Stimulated activated naive B cell treated with anti-CD40 and anti-IgM and Interleukin-4, amounts not matched to agents 10 μg/mL and 1 μg/mL and 100 μg/mL, for 72 hours (primary cell): ENCODE results near the gene GPR3.
"Not testable (repeated sequence)": the region's sequence is repeated elsewhere in the genome, so short reads cannot be mapped to it uniquely, and the experiment has no call there.

Experiments
- ATAC-seq, 2 donors: fragments of 150-1000 bp; cut with Tn5 transposase; replicated peaks; 2 replicates each; pipeline ENCODE4 v1.10.0; 2021; ENCODE audit warnings: moderate library complexity in 1 of 2
- DNase-seq: peaks from one replicate; pipeline ENCODE4 v3.0.0; 2021
- H3K27ac Mint-ChIP-seq: one replicate; pipeline ENCODE4 v1.8.0; 2022; ENCODE audit warnings: mild to moderate bottlenecking, mixed read lengths
- H3K27me3 Mint-ChIP-seq, 2 donors: one replicate each; pipeline ENCODE4 v1.8.0; 2022; ENCODE audit warnings: mixed read lengths in 2 of 2
- H3K36me3 Mint-ChIP-seq, 2 donors: one replicate each; pipeline ENCODE4 v1.8.0; 2022; ENCODE audit warnings: mixed read lengths in 2 of 2, mild to moderate bottlenecking in 1 of 2
- H3K4me1 Mint-ChIP-seq, 2 donors: one replicate each; pipeline ENCODE4 v1.8.0; 2022; ENCODE audit warnings: mixed read lengths in 2 of 2, mild to moderate bottlenecking in 1 of 2
- H3K4me3 Mint-ChIP-seq, 2 donors: one replicate each; pipeline ENCODE4 v1.8.0; 2022; ENCODE audit warnings: mild to moderate bottlenecking in 2 of 2, mixed read lengths in 2 of 2, moderate library complexity in 1 of 2
- H3K9me3 Mint-ChIP-seq, 2 donors: one replicate each; pipeline ENCODE4 v1.8.0; 2022; ENCODE audit warnings: mixed read lengths in 2 of 2, mild to moderate bottlenecking in 1 of 2

The GPR3 gene

DNA sequence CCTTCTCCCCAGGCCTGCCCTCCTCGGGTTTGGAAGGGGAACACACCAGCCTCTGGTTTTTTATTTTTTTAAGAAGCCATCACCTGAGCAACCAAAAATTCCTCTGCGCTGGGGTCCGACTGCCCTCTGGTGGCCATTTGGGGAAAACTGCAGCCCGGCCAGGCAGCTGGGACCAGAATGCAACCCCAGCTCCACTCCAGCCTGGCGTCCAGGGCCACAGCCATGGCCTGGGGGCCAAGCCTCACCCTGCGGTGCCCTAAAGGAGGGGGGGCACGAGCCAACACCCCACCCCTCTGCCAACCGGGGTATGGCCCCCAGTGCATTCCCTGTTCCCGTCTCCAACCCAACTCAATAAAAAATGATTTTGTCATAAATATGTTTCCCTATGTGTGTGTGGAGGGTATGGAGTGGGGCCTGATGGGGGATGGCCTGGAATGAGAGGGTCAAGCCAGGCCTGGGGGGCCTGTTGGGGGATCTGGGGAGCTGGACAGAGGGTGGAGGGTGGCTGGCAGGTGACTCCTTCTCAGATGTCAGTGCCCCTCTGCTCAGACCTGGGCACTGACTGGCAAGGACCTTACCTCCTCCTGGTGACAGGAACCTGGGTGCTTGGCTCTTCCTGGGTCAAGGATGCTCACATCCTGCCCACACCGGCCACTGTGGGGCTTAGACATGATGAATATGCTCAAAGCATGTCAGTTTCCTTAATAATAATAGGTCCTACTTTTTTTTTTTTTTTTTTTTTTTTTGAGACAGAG, 3.2 kb downstream of the GPR3 start:
- H3K4me3 Mint-ChIP-seq: no peak overlapping the region
- H3K27ac Mint-ChIP-seq: no peak overlapping the region
- peaks cover 23 to 38% of the 10 kb centered on the region in 2 donors for H3K4me1 Mint-ChIP-seq
- H3K27me3 Mint-ChIP-seq: no peaks in the 10 kb centered on the region
- DNase-seq (peak; percentile 73), ATAC-seq (peak; percentile 45 to 53)
- no peaks in the 10 kb centered on the region for H3K36me3 Mint-ChIP-seq
- H3K9me3 Mint-ChIP-seq: no peaks in the 10 kb centered on the region

GRCh38 chr1:27397110-27397509, 4.7 kb downstream of the GPR3 start:
- DNase-seq (no peak), ATAC-seq (no peak)
- Mint-ChIP-seq H3K27ac (peak overlapping the region; percentile 31), H3K4me3 (peak overlapping the region in 1 of 2 donors; percentile 25), H3K36me3 (no peaks in the 10 kb centered on the region), H3K27me3 (no peaks in the 10 kb centered on the region), H3K9me3 (no peaks in the 10 kb centered on the region), H3K4me1 (peaks cover 20 to 37% of the 10 kb centered on the region in 2 donors)

GRCh38 chr1:27397749-27398148, 5.3 kb downstream of the GPR3 start:
- Mint-ChIP-seq H3K4me3 (no peak overlapping the region), H3K27ac (peak overlapping the region; percentile 31), H3K9me3 (no peaks in the 10 kb centered on the region), H3K36me3 (no peaks in the 10 kb centered on the region), H3K27me3 (no peaks in the 10 kb centered on the region), H3K4me1 (peaks cover 19 to 37% of the 10 kb centered on the region in 2 donors)
- ATAC-seq (no peak), DNase-seq (no peak)

GRCh38 chr1:27398405-27399149, 6.2 kb downstream of the GPR3 start:
- ATAC-seq: no peak
- no peaks in the 10 kb centered on the region for H3K9me3 Mint-ChIP-seq
- peaks cover 24 to 39% of the 10 kb centered on the region in 2 donors for H3K4me1 Mint-ChIP-seq
- H3K4me3 Mint-ChIP-seq: no peak overlapping the region
- H3K36me3 Mint-ChIP-seq: no peaks in the 10 kb centered on the region
- no peak for DNase-seq
- no peaks in the 10 kb centered on the region for H3K27me3 Mint-ChIP-seq
- H3K27ac Mint-ChIP-seq: peak overlapping the region; percentile 73

DNA sequence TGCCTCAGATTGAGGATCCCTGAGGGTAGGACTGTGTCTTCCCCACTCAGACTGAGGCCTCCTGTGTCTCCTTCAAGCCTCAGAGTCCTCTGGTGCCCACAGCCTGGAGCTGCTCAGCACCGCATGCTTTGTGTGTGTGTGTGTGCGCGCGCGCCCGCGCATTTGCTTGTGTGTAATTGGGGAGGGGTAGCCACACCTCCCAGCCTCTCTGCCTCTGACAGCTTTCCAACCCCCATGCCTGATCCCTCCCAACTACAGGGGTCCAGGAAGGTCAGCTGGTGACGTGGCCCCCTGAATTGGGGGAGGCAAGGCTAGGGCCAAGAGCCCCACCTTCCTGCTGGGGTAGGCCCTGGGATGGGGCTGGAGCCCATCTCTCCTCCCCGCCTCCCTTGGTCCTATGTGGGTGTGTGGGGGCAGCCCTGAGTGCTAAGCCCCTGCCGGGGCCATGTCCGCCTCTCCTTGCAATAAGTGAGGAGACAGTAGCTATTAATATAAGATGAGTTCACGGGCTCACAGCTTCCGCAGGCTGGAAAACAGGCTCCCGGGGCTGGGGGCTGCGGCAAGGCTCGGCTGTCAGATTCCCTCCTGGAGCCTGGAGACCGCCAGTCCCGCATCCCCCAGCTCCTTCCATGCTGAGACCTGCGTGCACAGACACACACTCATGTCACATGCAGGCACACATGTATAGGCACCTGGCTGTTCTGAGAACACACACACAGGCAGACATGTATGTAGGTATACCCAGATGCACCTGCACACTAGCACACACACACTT, 7.0 kb downstream of the GPR3 start:
- ATAC-seq (no peak), DNase-seq (no peak)
- Mint-ChIP-seq H3K9me3 (no peaks in the 10 kb centered on the region), H3K36me3 (peaks cover 0 to 3% of the 10 kb centered on the region in 2 donors), H3K27ac (peak overlapping the region; percentile 82), H3K4me1 (peaks cover 31 to 47% of the 10 kb centered on the region in 2 donors), H3K4me3 (no peak overlapping the region), H3K27me3 (no peaks in the 10 kb centered on the region)

DNA sequence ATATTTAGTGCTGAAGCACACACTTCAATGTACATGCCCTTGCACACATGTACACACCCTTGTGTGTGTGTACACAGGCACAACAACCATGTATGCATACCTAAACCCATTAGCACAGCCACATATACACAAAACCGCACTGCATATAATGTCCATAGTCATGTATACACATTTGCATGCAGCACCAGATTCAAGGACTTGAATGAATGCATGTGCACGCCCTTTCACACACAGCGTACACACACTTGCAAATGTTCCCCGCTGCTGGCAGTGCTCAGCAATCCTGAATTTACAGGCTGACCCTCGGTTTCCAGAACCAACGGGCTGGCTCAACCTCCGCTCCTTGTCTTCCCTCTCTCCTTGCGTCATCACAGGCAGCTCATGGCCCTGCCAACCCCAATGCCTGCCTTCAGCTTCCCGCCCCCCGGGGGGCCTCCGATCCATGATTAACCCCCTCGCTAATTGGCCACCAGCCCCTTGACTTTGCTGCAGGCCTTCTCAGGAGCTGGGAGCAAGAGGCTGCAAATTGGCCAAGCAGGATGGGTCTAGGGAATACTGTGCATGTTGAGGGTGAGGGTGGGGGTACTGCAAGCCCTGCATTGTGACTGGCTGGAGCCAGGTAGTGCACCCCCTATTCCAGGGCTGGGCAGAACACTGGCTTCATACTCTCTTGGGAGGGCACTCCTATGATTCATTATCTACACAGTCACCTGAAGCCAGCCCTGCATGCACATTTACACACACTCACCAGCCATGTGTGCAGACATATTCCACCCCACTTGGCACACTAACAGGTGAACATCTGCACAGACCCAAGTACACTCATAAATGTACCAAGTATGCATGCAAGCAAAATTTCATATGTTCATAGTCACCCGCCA, 7.9 kb downstream of the GPR3 start:
- H3K9me3 Mint-ChIP-seq: no peaks in the 10 kb centered on the region
- ATAC-seq (no peak), DNase-seq (no peak)
- peak overlapping the region; percentile 86 for H3K27ac Mint-ChIP-seq
- peaks cover 0 to 3% of the 10 kb centered on the region in 2 donors for H3K36me3 Mint-ChIP-seq
- no peaks in the 10 kb centered on the region for H3K27me3 Mint-ChIP-seq
- no peak overlapping the region for H3K4me3 Mint-ChIP-seq
- H3K4me1 Mint-ChIP-seq: peaks cover 27 to 44% of the 10 kb centered on the region in 2 donors

GRCh38 chr1:27400963-27401341, 8.5 kb downstream of the GPR3 start:
- no peak for ATAC-seq
- H3K9me3 Mint-ChIP-seq: no peaks in the 10 kb centered on the region
- no peaks in the 10 kb centered on the region for H3K27me3 Mint-ChIP-seq

DNA sequence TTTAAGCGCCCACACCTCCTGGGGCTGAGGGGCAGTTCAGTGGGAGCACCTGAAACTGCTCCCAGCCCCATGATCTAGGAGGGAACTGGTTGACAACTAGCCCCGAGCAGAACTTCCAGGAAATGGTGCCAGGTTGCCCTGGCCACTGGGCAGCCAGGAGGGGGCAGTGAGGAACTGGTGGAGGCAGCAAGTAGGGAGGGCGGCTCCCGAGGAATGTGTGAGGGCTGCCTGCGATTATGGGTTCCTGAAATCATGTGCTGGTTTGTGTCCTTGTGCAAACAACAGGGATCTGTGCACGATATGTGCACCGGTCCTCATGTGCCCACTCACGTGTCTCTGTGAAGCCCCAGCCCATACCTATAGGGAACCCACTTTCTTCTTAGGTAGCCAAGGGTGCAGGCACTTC, 9.9 kb downstream of the GPR3 start:
- Mint-ChIP-seq H3K27ac (peak overlapping the region; percentile 92), H3K36me3 (peaks cover 6 to 13% of the 10 kb centered on the region in 2 donors), H3K4me3 (no peak overlapping the region), H3K27me3 (no peaks in the 10 kb centered on the region), H3K4me1 (peaks cover 39 to 55% of the 10 kb centered on the region in 2 donors), H3K9me3 (no peaks in the 10 kb centered on the region)
- DNase-seq (no peak), ATAC-seq (peak in 1 of 2 donors; percentile 8)

More at GRCh38 chr1:27400963-27401341, 8.5 kb downstream of the GPR3 start:
- Mint-ChIP-seq H3K36me3 (peaks cover 0 to 3% of the 10 kb centered on the region in 2 donors), H3K4me1 (peaks cover 27 to 41% of the 10 kb centered on the region in 2 donors), H3K4me3 (no peak overlapping the region), H3K27ac (no peak overlapping the region)
- no peak for DNase-seq

GRCh38 chr1:27403065-27403726, 10.8 kb downstream of the GPR3 start:
- peak; percentile 73 to 84 for ATAC-seq
- H3K36me3 Mint-ChIP-seq: peaks cover 13 to 20% of the 10 kb centered on the region in 2 donors
- H3K27me3 Mint-ChIP-seq: no peaks in the 10 kb centered on the region
- peaks cover 45 to 64% of the 10 kb centered on the region in 2 donors for H3K4me1 Mint-ChIP-seq
- H3K4me3 Mint-ChIP-seq: peak overlapping the region; percentile 55 to 70
- DNase-seq: peak; percentile 53
- no peaks in the 10 kb centered on the region for H3K9me3 Mint-ChIP-seq
- H3K27ac Mint-ChIP-seq: peak overlapping the region; percentile 92

- Mint-ChIP-seq H3K27me3 (no peaks in the 10 kb centered on the region), H3K4me3 (peak overlapping the region; percentile 68 to 70), H3K36me3 (peaks cover 18 to 28% of the 10 kb centered on the region in 2 donors), H3K9me3 (no peaks in the 10 kb centered on the region), H3K4me1 (peaks cover 47 to 66% of the 10 kb centered on the region in 2 donors), H3K27ac (peak overlapping the region; percentile 92)
- DNase-seq (no peak), ATAC-seq (peak in 1 of 2 donors; percentile 15)
Observed at GRCh38 chr1:27403931-27404330, 11.5 kb downstream of the GPR3 start.

DNA sequence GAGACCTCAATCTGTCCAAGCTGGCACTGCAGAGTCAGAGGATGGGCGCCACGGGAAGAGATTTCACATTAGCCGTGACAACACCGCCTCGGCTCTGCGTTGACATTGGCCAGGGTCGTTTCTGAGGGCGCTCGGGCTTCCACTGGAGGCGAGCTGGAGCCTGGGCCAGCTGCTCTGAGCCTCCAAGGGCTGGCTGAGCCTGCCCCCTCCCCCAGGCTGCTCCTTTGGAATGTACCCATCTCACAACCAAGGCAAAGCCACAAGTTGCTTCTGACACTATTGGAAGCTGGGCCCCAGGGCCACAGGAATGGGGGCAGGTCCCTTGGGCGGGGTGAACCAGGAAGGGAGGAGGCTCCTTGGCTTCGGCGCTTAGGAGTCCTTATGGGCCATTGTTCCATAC, 12.7 kb downstream of the GPR3 start:
- H3K27ac Mint-ChIP-seq: peak overlapping the region; percentile 25
- no peaks in the 10 kb centered on the region for H3K9me3 Mint-ChIP-seq
- ATAC-seq (no peak), DNase-seq (no peak)
- peaks cover 47 to 65% of the 10 kb centered on the region in 2 donors for H3K4me1 Mint-ChIP-seq
- no peaks in the 10 kb centered on the region for H3K27me3 Mint-ChIP-seq
- H3K36me3 Mint-ChIP-seq: peaks cover 21 to 28% of the 10 kb centered on the region in 2 donors
- no peak overlapping the region for H3K4me3 Mint-ChIP-seq

- not testable (repeated sequence) for H3K27me3 Mint-ChIP-seq, H3K9me3 Mint-ChIP-seq, H3K4me3 Mint-ChIP-seq, ATAC-seq, DNase-seq
- peaks cover 21 to 34% of the 10 kb centered on the region in 2 donors for H3K36me3 Mint-ChIP-seq
- peaks cover 41 to 65% of the 10 kb centered on the region in 2 donors for H3K4me1 Mint-ChIP-seq
- peak overlapping the region; percentile 75 for H3K27ac Mint-ChIP-seq
Observed at GRCh38 chr1:27405598-27406361, 13.4 kb downstream of the GPR3 start.
